AG04450 (cell line): ENCODE results near the gene TRAPPC12. TPM values are rescaled to one million over a fixed set of nuclear protein-coding genes. Genes with fewer than 3 reads are reported as not detected.

Experiments
- CTCF ChIA-PET: fragments of 300-600, 350-600 bp; formaldehyde crosslinking; extraction: SDS; loops from one replicate; lab custom pipeline; 2022; ENCODE audit warnings: antibody characterized with exemption, inconsistent platforms; lab: Charles Lee
- POLR2A ChIA-PET: fragments of 350-600 bp; formaldehyde crosslinking; extraction: SDS; loops from one replicate; lab custom pipeline; 2021; ENCODE audit warnings: antibody characterized with exemption, inconsistent platforms; lab: Yijun Ruan, JAX
- DNase-seq: peaks from one replicate; pipeline ENCODE4 v3.0.0-alpha.2; 2011; ENCODE audit warnings: low read depth, low spot score
- H3K27ac ChIP-seq: one replicate; pipeline ENCODE4 v1.5.1; 2012; ENCODE audit warnings: low read depth, low read length, control low read depth
- H3K27me3 ChIP-seq: one replicate; pipeline ENCODE4 v1.6.0; 2012; ENCODE audit warnings: low read length; ENCODE audit not compliant: control insufficient read depth, insufficient read depth
- H3K4me3 ChIP-seq: 2 replicates; pipeline ENCODE4 v1.5.1; 2011; ENCODE audit warnings: mild to moderate bottlenecking, low read depth, low read length, control low read depth
- H3K9me3 ChIP-seq: 2 replicates; pipeline ENCODE4 v1.5.1; 2012; ENCODE audit warnings: low read length; ENCODE audit not compliant: control insufficient read depth, insufficient read depth
- CTCF ChIP-seq: IDR thresholded peaks from 2 replicates; pipeline ENCODE4 v1.5.1; 2011; ENCODE audit warnings: low read depth, low read length, control low read depth, inconsistent platforms
- polyA plus RNA-seq: library from polyadenylated mRNA; depleted of rRNA; stranded (reverse); fragments of >200 nt; gene quantifications from 2 replicates; pipeline ENCODE4 v1.2.3, GENCODE V29; 2011

Gene TRAPPC12
- polyA plus RNA-seq, 1 experiment, result 41.7 TPM

- Histone ChIP-seq H3K4me3 (no peak overlapping the region), H3K9me3 (peaks cover 1% of the 10 kb centered on the region; the same call in 1 of the 2 replicates), H3K27ac (peak overlapping the region; percentile 21), H3K27me3 (no peaks in the 10 kb centered on the region)
- no peak for DNase-seq
- POLR2A ChIA-PET, result no interaction called here
- CTCF ChIA-PET, result interaction anchor here (2.0 kb wide), 1 partner anchor 10 kb away, joined by 13 read pairs; no protein-coding TSS in a partner anchor
- no peak for TF ChIP-seq CTCF
Measured at GRCh38 chr2:3460156-3460555, 80.7 kb downstream of the TRAPPC12 start.

- Histone ChIP-seq H3K4me3 (no peak overlapping the region), H3K9me3 (peaks cover 4% of the 10 kb centered on the region; the same call in 1 of the 2 replicates), H3K27me3 (no peaks in the 10 kb centered on the region), H3K27ac (no peak overlapping the region)
- no peak for DNase-seq
- ChIA-PET CTCF (interaction anchor here (0.8 to 3.6 kb wide), 4 partner anchors 9 to 204 kb away, joined by 3 to 38 read pairs (median 10); no protein-coding TSS in a partner anchor), POLR2A (no interaction called here)
- no peak for TF ChIP-seq CTCF
Measured at GRCh38 chr2:3460831-3461800, 81.6 kb downstream of the TRAPPC12 start.

GRCh38 chr2:3461801-3462492 is 82.5 kb downstream of the TRAPPC12 start:
- no peak overlapping the region for H3K27ac ChIP-seq

GRCh38 chr2:3462493-3463104 is 83.1 kb downstream of the TRAPPC12 start:
- no peak for TF ChIP-seq CTCF
- no peak for DNase-seq
- H3K27ac ChIP-seq, result no peak overlapping the region
- H3K4me3 ChIP-seq, result no peak overlapping the region
- peaks cover 4% of the 10 kb centered on the region; the same call in 1 of the 2 replicates for H3K9me3 ChIP-seq
- ChIA-PET CTCF (interaction anchor here (0.6 to 3.6 kb wide), 16 partner anchors 8 to 135 kb away, joined by 3 to 38 read pairs (median 4); partner anchors contain the start of gene EIPR1), POLR2A (no interaction called here)
- no peaks in the 10 kb centered on the region for H3K27me3 ChIP-seq

More at GRCh38 chr2:3461801-3462492, 82.5 kb downstream of the TRAPPC12 start:
- ChIA-PET POLR2A (no interaction called here), CTCF (interaction anchor here (0.6 to 3.6 kb wide), 19 partner anchors 8 to 1575 kb away, joined by 3 to 38 read pairs (median 5); partner anchors contain the start of gene EIPR1)
- H3K9me3 ChIP-seq, result peaks cover 4% of the 10 kb centered on the region; the same call in 1 of the 2 replicates
- H3K4me3 ChIP-seq, result no peak overlapping the region
- no peaks in the 10 kb centered on the region for H3K27me3 ChIP-seq
- DNase-seq, result peak; percentile 20
- TF ChIP-seq CTCF, result peak; percentile 81
